Smooth muscle cell (in vitro differentiated cells): Measurements from ENCODE around the gene NAA10. TPM values are rescaled to one million over a fixed set of nuclear protein-coding genes. Genes with fewer than 3 reads are reported as not detected.

ENCODE experiments used
- DNase-seq: peaks from one replicate; lab custom pipeline; 2025; ENCODE audit not compliant: unreplicated experiment; lab: John Stamatoyannopoulos, UW
- H2AFZ ChIP-seq: fragments of 200-600 bp; sonication (generic); 2 replicates; pipeline ENCODE4 v1.6.0; 2016; ENCODE audit warnings: antibody characterized with exemption, low read depth, mild to moderate bottlenecking
- H3F3A ChIP-seq: fragments of 200-600 bp; sonication (generic); 2 replicates; pipeline ENCODE4 v1.6.0; 2017; ENCODE audit warnings: antibody characterized with exemption, low read depth
- H3K27ac ChIP-seq: fragments of 200-600 bp; sonication (generic); 2 replicates; pipeline ENCODE4 v1.5.1; 2016; ENCODE audit warnings: low read depth, mild to moderate bottlenecking
- H3K27me3 ChIP-seq: fragments of 200-600 bp; sonication (generic); 2 replicates; pipeline ENCODE4 v1.6.1; 2016; ENCODE audit warnings: low read depth, mild to moderate bottlenecking
- H3K36me3 ChIP-seq: fragments of 200-600 bp; sonication (generic); 2 replicates; pipeline ENCODE4 v1.5.1; 2016; ENCODE audit warnings: low read depth
- H3K4me1 ChIP-seq: fragments of 200-600 bp; sonication (generic); 2 replicates; pipeline ENCODE4 v1.5.1; 2016; ENCODE audit warnings: low read depth
- H3K4me2 ChIP-seq: fragments of 200-600 bp; sonication (generic); 2 replicates; pipeline ENCODE4 v1.6.0; 2016; ENCODE audit warnings: mild to moderate bottlenecking
- H3K4me3 ChIP-seq: fragments of 200-600 bp; sonication (generic); 2 replicates; pipeline ENCODE4 v1.5.1; 2016; ENCODE audit warnings: mild to moderate bottlenecking
- H3K79me2 ChIP-seq: fragments of 200-600 bp; sonication (generic); 2 replicates; pipeline ENCODE4 v1.6.0; 2016; ENCODE audit warnings: low read depth, mild to moderate bottlenecking
- H3K9ac ChIP-seq: fragments of 200-600 bp; sonication (generic); 2 replicates; pipeline ENCODE4 v1.6.0; 2016; ENCODE audit warnings: low read depth
- H3K9me3 ChIP-seq: fragments of 200-600 bp; sonication (generic); replicated peaks from 2 replicates; pipeline ENCODE4 v1.5.1; 2016; ENCODE audit warnings: low read depth
- H4K20me1 ChIP-seq: fragments of 200-600 bp; sonication (generic); 2 replicates; pipeline ENCODE4 v1.6.0; 2016; ENCODE audit warnings: low read depth
- CTCF ChIP-seq: fragments of 200-600 bp; sonication (generic); IDR thresholded peaks from 2 replicates; pipeline ENCODE4 v1.5.1; 2017; ENCODE audit warnings: borderline replicate concordance, mild to moderate bottlenecking, antibody characterized with exemption; ENCODE audit not compliant: insufficient read depth, poor library complexity, severe bottlenecking
- WGBS: methylation state at CpG from one replicate; pipeline ENCODE4 v1.1.7; 2016; ENCODE audit warnings: low lambda C conversion rate; 5-methylcytosine and 5-hydroxymethylcytosine counted together
- polyA plus RNA-seq: library from polyadenylated mRNA; unstranded; fragments of >200 nt; fragmentation: Nextera tagmentation; extraction: Ambion mirVana; gene quantifications from 2 replicates; pipeline ENCODE4 v1.2.1, GENCODE V29; 2016
- total RNA-seq: library from RNA; depleted of rRNA; stranded (reverse); fragments of >200 nt; gene quantifications from 2 replicates; pipeline ENCODE4 v1.2.3, GENCODE V29; 2014

Gene NAA10
- total and polyA plus RNA-seq, 2 experiments from 2014 or later: 81.2 to 124 TPM

DNA sequence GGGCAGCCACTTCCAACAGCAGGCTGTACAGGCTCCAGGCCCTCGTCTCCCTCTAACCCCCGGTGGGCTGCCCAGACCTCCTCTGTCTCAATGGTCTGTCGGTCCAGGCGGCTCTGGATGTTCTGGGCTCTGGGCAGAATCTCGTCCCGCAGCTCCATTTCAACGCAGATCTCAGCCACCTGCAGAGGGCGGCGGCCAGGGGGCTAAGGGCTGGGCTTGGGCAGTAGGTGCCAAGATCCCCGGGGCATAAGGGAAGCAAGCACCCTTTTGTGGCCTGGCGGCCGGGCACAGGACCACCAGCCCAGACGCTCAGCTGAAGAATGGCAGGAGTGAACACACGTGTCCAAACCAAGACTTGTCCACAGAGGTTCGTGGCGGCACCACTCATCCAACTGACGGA, 21.1 kb downstream of the NAA10 start:
- H3K27me3 ChIP-seq: no peaks in the 10 kb centered on the region
- H3K36me3 ChIP-seq: no peaks in the 10 kb centered on the region
- H3K4me2 ChIP-seq: no peak overlapping the region
- 97% methylated on average over 17 of the region's 17 CpGs for WGBS
- no peak for TF ChIP-seq CTCF
- no peak overlapping the region for H3K4me3 ChIP-seq
- no peaks in the 10 kb centered on the region for H3K4me1 ChIP-seq
- no peaks in the 10 kb centered on the region for H3K9me3 ChIP-seq
- H3K79me2 ChIP-seq: no peaks in the 10 kb centered on the region
- DNase-seq: no peak
- no peaks in the 10 kb centered on the region for H3F3A ChIP-seq
- H2AFZ ChIP-seq: no peak overlapping the region
- no peaks in the 10 kb centered on the region for H4K20me1 ChIP-seq
- no peak overlapping the region for H3K27ac ChIP-seq
- H3K9ac ChIP-seq: no peak overlapping the region

DNA sequence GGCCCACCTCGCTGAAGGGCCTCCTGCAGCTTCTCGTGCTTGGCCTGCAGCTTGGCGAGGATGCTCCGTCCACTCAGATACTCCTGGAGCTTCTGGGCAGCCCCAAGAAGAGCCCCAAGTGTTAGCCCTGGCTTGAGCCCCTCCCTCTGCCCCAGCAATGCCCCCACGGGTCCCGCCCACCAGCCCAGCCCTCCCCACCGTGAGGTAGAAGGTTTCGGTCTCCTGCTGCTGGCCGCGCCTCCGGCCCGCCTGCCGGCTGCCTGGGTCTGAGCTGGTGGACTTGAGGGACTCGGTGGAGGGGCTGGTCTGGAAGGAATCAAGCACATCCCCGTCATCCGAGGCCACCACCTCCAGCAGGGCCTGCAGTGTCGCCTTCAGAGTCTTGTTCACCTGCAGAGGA, 21.6 kb downstream of the NAA10 start:
- DNase-seq: no peak
- Histone ChIP-seq H3K9me3 (no peaks in the 10 kb centered on the region), H3K79me2 (no peaks in the 10 kb centered on the region), H3K4me1 (no peaks in the 10 kb centered on the region), H3F3A (no peaks in the 10 kb centered on the region), H3K36me3 (no peaks in the 10 kb centered on the region), H2AFZ (no peak overlapping the region), H3K4me3 (no peak overlapping the region), H4K20me1 (no peaks in the 10 kb centered on the region), H3K9ac (no peak overlapping the region), H3K27me3 (no peaks in the 10 kb centered on the region), H3K4me2 (no peak overlapping the region), H3K27ac (no peak overlapping the region)
- WGBS: 86% methylated on average over 15 of the region's 17 CpGs
- TF ChIP-seq CTCF: no peak

GRCh38 chrX:153911798-153912197, 23.0 kb downstream of the NAA10 start:
- Histone ChIP-seq H3K9ac (no peak overlapping the region), H4K20me1 (no peaks in the 10 kb centered on the region), H3K27ac (no peak overlapping the region), H3K4me2 (no peak overlapping the region), H3K27me3 (no peaks in the 10 kb centered on the region), H3K79me2 (no peaks in the 10 kb centered on the region), H3K9me3 (no peaks in the 10 kb centered on the region), H3K36me3 (no peaks in the 10 kb centered on the region), H3K4me3 (no peak overlapping the region), H3K4me1 (no peaks in the 10 kb centered on the region), H3F3A (no peaks in the 10 kb centered on the region), H2AFZ (no peak overlapping the region)
- no peak for DNase-seq
- WGBS: 77% methylated on average over 6 of the region's 6 CpGs
- no peak for TF ChIP-seq CTCF

DNA sequence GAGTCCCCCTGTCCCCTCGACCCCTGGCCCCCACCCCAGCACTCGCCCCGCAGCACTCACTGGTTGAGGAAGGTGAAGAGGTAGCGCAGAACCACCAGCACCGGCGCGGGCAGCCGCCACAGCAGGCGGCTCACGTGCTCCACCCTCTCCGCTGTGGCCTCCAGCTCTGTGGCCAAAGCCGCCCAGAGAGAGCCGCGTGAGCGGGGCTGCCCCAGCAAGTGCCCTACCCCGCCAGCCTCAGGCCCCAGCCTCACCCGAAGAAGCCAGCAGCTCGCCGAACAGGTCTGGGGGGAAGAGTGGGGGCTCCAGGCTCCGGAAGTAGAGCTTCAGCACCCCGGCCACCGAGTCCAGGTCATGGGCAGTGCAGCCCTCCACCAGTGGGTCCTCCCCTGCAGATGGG, 24.4 kb downstream of the NAA10 start:
- Histone ChIP-seq H3K4me2 (no peak overlapping the region), H3K27me3 (no peaks in the 10 kb centered on the region), H4K20me1 (no peaks in the 10 kb centered on the region), H3K4me3 (no peak overlapping the region), H3F3A (no peaks in the 10 kb centered on the region), H3K36me3 (no peaks in the 10 kb centered on the region), H3K79me2 (no peaks in the 10 kb centered on the region), H3K9me3 (no peaks in the 10 kb centered on the region), H3K9ac (no peak overlapping the region), H2AFZ (no peak overlapping the region), H3K4me1 (no peaks in the 10 kb centered on the region), H3K27ac (no peak overlapping the region)
- DNase-seq: no peak
- TF ChIP-seq CTCF: no peak
- 90% methylated on average over 18 of the region's 22 CpGs for WGBS
